Suppressor macrophage treated with lipopolysaccharide for 4 hours (primary cell): ENCODE measurements around the gene NOL7.

Experiments
- DNase-seq: peaks from one replicate; pipeline ENCODE4 v3.0.0-alpha.2; 2020

Gene NOL7

GRCh38 chr6:13600036-13600435, 15.1 kb upstream of the NOL7 start:
- DNase-seq: no peak

DNA sequence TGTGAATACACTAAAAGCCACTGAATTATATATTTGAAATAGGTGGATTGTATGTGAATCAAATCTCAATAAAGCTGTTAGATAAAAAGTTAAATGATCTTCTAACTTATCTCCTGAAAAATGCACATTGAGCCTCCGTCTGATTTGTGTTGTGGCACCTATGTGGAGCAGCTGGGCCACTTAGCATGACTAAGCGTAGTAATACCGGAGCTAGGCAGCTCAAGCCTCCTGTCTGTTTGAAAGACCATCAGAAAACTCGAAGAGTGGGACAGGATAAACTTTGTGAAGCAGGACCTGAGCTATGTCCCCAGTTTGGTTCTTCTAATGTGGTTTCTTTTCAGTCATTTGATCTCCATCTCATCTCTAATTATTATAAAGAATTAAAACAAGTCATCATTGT, 11.0 kb upstream of the NOL7 start:
- no peak for DNase-seq

- DNase-seq: no peak
Observed at GRCh38 chr6:13604546-13605416, 10.4 kb upstream of the NOL7 start.

- DNase-seq: no peak
Observed at GRCh38 chr6:13605634-13606033, 9.5 kb upstream of the NOL7 start.

DNA sequence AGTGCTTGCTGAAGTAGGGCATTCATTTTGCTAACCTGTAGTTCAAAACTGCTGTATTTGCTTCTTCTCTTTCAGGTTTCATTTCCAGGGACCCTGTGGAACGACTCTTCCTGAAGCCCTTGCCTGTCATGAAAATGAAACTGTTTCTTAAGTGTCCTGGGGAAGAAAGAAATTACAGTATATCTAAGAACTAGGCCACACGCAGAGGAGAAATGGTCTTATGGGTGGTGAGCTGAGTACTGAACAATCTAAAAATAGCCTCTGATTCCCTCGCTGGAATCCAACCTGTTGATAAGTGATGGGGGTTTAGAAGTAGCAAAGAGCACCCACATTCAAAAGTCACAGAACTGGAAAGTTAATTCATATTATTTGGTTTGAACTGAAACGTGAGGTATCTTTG, 3.4 kb upstream of the NOL7 start:
- peak; percentile 51 for DNase-seq

- DNase-seq: no peak
Observed at GRCh38 chr6:13613029-13613594, 2.0 kb upstream of the NOL7 start.

DNA sequence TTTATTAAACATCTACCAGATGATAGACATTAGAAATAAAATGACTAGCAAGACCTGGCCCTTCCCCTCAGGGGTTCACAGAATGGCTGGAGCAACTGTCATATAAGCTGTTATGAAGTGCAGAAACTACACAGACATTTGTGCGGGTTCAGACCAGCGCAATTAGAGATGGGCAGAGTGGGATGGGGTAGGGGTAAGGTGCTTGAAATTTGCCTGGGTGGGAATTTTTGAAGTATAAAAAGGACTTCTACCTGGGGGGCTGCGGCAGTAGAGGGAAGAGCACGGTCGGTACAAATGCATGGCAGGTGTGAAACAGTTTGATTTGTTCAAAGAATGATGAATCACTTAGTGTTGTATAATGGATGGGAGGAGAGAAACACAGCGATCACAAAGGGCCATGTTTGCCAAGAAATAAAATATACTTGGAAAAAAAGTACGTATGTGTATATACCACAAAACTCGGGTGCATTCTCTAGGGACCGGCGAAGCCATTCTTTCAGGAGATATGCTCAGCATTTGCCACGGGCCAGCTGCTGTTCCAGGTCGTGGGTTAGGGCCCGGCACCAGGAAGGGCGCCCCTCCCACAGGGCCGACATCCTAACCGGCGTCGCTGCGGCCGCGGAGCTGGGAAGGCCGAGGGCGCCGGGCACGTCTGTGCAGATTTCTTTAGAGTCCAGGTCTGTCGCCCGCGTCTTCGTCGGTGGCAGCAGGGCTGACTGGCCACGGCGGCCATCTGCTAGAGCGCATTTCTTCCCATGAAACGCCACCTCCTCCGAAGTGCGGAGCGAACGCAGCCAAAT, 809 bp upstream of the NOL7 start:
- DNase-seq: peak; percentile 44

DNA sequence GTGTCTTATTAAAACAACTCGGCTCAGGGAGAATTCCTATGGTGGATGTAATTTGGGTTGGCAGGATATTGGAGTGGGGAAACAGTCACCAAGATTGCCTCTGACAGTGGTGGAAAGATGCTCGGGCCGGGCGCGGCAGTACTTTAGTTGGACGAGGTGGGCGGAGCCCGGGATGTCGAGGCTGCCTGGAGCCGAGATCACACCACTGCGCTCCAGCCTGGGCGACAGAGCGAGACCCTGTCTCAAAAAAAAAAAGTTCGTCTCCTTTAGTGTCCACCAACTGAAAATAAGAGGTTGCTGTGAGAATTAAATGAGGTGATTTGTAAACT, 621 bp downstream of the NOL7 start:
- DNase-seq: peak; percentile 41

- no peak for DNase-seq
Observed at GRCh38 chr6:13617066-13617465, 1.9 kb downstream of the NOL7 start.

GRCh38 chr6:13624871-13625288, 9.7 kb downstream of the NOL7 start:
- DNase-seq: peak; percentile 45

GRCh38 chr6:13629459-13630116, 14.5 kb downstream of the NOL7 start:
- DNase-seq: no peak

- no peak for DNase-seq
Observed at GRCh38 chr6:13630499-13630898, 15.4 kb downstream of the NOL7 start.

DNA sequence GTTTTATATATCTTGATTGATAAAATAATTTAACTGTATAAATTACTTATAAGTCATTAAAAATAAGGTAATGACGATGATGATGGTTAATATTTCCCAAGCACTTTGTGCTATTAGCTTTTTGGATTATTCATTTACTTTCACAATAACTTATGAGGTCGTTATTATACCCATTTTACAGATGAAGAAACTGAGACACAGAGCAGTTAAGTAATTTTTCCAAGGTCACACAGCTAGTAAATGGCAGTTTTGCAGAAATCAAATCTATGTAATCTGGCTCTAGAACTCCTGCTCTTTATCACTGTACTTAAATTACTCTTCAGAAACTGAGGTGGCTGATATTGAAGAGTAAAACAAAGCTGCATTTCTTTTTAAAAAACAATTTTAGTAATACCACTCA, 18.2 kb downstream of the NOL7 start:
- DNase-seq: no peak

DNA sequence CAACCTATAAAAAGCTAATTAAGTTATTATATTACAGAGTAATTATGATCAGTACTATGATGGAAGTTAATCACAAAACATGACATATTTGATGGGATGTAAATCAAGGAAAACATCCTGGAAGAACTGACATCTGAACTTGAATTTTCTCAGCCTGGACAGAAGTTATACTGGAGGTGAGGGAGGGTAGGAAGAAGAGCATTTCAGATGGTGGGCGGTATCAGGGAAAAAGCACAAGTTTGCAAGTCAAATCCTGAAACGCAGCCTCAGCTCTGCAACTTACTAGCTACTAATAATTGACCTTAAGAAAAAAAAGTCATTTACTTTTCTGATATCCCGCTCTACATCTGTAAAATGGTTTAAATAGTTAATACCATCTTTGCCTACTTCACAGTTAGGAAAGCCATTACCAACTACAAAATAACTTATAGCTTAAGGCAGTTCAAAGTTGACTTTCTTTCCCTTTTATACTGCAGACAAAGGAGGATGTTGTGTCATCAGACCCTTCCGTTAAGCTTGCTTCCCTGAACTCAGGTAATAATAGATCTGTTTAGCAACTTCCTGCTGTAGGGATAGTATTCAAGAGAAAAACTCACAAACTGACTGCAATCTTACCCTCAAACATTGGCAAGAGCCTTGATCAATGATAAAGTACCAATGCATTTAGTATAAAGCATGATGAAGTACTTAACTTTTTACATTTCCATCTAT, 21.0 kb downstream of the NOL7 start:
- no peak for DNase-seq

DNA sequence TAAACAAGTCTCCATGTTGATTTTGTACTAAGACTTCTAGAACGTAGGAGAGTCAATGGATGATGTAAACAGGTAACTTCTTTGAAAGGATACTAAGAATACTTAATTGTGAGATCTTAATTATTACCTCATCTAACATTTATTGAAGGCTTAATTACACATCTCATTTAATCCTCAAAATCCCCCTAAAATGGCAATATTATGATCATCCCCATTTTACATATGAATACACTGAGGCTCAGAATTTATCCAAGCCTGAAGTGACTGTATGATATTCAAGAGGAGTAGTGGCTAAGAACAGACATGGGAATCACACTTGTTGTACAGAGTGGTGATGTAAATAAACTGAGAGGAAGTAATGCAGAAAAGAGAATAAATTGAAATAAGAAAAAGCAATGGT, 22.9 kb downstream of the NOL7 start:
- no peak for DNase-seq

GRCh38 chr6:13638626-13639025, 23.5 kb downstream of the NOL7 start:
- peak; percentile 9 for DNase-seq

DNA sequence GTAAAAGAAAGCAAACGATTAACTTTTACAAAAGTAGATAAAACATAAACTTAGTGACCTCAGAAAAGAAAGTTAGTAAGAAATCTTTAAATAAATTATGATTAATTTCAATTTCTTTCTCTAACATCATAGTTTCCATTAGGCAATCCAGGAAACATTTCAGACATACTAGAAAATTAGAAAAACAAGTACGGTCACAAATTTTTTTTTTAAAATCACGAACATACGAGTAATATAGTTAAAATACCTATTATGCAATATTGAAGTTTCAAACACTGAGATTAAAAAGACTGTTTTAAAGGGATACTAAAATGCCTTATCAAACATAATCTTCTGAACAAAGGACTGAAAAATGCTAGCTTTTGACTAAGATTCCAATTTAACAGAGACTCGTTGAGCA, 26.2 kb downstream of the NOL7 start:
- peak; percentile 52 for DNase-seq

DNA sequence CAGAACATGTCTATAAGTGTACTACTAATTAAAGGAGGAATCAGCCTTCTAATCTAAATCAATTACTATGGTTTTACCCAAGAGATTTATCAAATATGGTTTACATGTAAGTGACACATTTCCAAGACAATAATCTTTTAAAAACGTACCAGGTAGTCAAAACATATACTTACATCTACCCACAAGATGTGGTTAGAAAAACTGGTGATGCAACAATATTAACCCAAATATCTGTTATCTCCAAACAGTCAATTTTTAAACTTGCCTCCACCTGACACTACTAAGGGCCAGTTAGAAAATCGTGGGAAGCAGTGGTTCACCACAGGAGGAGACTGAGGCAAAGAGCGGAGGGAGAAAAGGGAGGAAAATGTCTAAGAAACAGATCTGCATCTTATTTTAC, 28.0 kb downstream of the NOL7 start:
- DNase-seq: no peak

DNA sequence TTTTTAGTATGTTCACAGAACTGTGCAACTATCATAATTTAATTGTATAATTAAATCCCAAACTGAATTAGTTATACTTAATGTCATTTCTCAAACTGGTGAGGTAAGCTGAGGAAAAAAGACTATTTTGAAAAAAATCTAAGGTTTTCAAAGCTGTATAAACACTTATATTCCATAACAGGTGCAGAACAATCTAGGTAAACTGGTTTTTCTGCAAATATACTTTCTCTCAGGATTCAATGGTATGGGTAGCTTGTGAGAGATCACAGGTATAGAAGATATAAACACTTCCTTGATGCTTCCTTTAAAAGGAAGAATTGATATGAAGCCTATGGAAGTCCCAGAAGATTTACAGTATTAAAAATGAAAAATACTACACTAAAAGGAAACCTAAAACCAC, 33.7 kb downstream of the NOL7 start:
- no peak for DNase-seq

DNA sequence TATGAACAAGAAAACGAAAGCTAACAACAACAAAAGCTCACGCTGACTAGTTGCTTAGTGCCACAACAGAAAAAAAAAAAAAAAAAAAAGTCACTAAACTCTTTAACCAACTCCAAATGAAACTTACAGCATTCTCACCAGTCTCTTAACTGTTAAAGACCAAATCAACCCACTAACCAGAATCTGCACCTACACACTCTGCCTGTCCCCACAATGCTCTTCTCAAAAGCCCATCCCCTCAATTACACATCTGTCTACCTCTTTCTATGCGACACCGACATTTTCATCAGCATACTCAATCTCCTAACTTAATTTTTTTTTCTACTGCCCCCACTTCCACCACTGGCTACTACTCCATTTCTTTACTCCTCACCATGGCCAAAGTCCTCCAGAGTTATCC, 34.3 kb downstream of the NOL7 start:
- DNase-seq: no peak

DNA sequence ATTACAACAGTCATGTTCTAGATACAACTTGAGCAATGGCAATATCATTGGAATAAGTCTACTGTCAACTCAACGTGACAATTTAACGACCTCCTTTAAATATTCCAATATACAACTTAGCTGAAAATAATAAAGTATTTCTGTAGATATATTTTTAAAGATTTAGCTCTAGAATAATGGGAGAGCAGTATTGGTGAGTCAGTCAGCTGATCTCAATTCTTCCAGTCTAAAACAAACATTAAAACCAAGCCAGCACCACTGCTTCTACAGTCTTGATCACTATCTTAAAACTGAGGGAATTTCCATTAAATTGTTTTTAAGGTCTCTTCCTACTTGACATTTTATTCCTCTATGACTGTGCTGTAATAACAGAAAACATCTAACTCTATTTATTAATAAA, 38.2 kb downstream of the NOL7 start:
- DNase-seq: no peak

DNA sequence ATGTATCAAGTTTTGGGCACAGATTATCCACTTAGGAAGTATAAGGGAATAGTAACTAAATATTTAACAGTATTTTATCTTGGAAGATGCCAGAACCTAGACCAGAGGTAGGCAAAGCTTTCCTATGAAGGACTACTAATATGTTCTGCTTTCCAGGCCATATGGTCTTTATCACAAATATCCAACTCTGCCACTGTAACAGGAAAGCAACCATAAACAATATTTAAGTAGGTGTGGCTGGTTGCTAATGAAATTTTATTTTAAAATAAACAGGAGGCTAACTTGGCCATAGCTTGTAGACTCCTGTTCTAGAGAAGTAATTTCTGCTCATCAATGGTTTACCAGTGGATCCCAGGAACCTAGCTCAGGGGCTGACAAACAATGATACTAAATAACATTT, 39.4 kb downstream of the NOL7 start:
- no peak for DNase-seq

DNA sequence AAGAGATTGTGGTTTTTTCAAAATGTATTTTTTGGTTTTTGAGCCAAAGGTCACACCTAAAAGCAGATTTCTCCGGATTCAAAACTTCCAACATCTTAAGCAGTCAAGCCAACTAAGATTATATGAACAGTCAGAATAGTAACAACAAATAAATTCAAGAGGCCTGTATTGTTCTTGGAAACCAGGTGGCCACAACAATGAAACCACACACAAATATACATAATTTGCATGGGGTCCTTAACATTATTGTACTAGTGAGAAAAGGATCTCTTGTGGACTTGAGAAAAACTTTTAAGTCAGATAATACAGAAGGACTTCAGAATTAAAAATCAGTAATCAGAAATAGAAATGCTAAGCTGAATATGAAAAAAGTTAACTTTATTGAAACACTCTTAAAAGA, 40.6 kb downstream of the NOL7 start:
- no peak for DNase-seq
